Urothelium cell line (cell line): ENCODE measurements around the gene SLC25A22.

Experiments used
- DNase-seq: peaks from one replicate; pipeline ENCODE4 v3.0.0; 2011; ENCODE audit warnings: low spot score, mixed read lengths
- FAIRE-seq: peaks from 2 replicates; lab custom pipeline; 2011; peaks lifted over from hg19 to GRCh38; lab: Jason Lieb, UNC

SLC25A22 gene

GRCh38 chr11:774873-775592 is 23.0 kb downstream of the SLC25A22 start:
- DNase-seq: no peak
- no peak for FAIRE-seq

- DNase-seq (no peak), FAIRE-seq (no peak)
Observed at GRCh38 chr11:773830-774229, 24.3 kb downstream of the SLC25A22 start.

- FAIRE-seq (no peak), DNase-seq (no peak)
Observed at GRCh38 chr11:773425-773824, 24.7 kb downstream of the SLC25A22 start.

- DNase-seq: no peak
- FAIRE-seq: no peak
Observed at GRCh38 chr11:772429-773390, 25.4 kb downstream of the SLC25A22 start.

GRCh38 chr11:771617-772204 is 26.4 kb downstream of the SLC25A22 start:
- no peak for DNase-seq
- FAIRE-seq: no peak

GRCh38 chr11:770642-771616 is 27.2 kb downstream of the SLC25A22 start:
- no peak for DNase-seq
- FAIRE-seq: no peak

DNA sequence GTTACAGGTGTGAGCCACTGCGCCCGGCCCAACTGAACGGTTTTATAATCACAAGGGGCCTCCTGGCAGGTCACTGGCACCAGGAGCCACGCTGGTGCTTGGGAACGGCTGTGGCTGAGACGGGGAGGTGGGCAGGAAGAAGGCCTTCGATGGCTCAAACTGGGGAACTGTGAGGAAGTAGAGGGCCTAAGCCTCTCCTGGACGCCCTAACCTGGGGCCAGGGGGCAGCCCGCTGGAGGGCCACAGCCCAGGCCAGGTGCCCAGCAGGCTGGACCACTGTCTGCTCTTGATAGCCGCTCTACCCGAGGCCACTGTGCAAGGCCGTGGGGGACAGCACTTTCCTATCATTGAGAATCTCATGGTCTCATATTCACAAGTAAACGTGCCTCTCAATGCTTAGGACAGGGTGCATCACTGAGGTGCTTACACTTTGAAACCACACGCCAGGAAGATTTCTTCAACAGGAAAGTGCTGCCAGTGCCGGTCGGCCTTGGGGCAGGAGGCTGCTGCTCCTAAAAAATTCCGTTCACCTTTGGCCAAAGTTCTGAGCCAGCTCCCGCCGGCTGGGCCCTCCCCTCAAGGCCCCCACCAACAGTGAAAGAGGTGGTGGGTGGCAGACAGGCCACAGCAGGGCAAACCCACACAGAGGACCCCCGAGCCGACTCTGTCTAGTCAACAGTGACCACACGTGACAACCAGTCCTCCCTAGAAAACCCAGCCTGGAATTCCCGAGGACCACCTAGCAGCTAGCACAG is 28.0 kb downstream of the SLC25A22 start:
- no peak for FAIRE-seq
- DNase-seq: no peak

GRCh38 chr11:767238-767637 is 30.8 kb downstream of the SLC25A22 start:
- DNase-seq: no peak
- no peak for FAIRE-seq

DNA sequence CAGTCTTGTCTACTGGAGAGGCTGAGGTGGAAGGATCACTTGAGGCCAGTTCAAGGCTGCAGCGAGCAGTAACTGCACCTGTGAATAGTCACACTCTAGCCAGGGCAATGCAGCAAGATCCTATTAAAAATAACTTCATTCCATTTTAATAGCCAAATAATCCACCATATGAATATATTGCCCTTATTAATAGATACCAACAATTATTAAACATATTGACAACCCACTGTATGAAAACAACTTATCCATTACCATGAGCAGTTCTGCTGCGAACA is 31.2 kb downstream of the SLC25A22 start:
- no peak for FAIRE-seq
- DNase-seq: no peak

GRCh38 chr11:766106-766935 is 31.8 kb downstream of the SLC25A22 start:
- FAIRE-seq (no peak), DNase-seq (no peak)

DNA sequence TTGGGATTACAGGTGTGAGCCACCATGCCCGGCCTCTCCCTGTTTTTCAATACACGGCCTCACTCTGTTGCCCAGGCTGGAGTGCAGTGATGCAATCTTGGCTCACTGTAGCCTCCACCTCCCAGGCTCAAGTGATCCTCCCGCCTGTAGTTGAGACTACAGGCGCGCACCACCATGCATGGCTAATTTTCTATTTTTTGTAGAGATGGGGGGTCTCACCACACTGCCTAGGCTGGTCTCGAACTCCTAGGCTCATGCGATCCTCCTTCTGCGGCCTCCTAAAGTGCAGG is 32.3 kb downstream of the SLC25A22 start:
- DNase-seq: no peak
- FAIRE-seq: no peak

DNA sequence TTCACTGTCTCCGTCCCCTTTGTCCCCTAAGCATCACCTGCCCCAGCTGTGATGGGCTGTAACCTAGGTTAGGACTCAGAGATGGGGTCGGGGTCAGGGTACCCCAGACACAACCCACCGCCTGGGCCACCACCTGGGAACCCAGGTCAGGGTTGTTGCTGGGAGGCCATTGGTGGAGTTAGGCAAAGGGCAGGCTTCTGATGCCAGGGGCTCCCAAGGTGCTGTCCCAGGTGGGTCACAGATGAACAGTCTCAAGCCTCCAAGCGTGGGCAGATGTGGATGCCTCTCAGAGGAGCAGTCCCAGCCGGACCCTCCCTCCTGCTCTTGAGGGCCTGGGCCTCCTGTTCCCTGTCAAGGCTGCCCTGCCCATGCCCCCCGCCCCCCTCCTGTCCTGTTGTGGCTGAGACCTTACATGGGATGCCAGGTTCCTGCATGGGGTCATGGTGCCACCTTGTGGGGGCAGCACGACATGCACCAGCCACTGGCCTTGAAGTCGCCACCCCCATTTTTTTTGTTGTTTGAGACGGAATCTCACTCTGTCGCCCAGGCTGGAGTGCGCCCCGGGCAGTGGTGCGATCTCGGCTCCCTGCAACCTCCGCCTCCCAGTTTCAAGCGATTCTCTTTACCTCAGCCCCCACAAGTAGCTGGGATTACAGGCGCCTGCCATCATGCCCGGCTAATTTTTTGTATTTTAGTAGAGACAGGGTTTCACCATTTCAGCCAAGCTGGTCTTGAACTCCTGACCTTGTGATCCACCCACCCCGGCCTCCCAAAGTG is 32.9 kb downstream of the SLC25A22 start:
- peak; percentile 50 for DNase-seq
- no peak for FAIRE-seq

- no peak for DNase-seq
- no peak for FAIRE-seq
Observed at GRCh38 chr11:764322-765024, 33.6 kb downstream of the SLC25A22 start.

- DNase-seq: no peak
- no peak for FAIRE-seq
Observed at GRCh38 chr11:763549-764321, 34.3 kb downstream of the SLC25A22 start.

GRCh38 chr11:763073-763463 is 35.0 kb downstream of the SLC25A22 start:
- no peak for FAIRE-seq
- no peak for DNase-seq

DNA sequence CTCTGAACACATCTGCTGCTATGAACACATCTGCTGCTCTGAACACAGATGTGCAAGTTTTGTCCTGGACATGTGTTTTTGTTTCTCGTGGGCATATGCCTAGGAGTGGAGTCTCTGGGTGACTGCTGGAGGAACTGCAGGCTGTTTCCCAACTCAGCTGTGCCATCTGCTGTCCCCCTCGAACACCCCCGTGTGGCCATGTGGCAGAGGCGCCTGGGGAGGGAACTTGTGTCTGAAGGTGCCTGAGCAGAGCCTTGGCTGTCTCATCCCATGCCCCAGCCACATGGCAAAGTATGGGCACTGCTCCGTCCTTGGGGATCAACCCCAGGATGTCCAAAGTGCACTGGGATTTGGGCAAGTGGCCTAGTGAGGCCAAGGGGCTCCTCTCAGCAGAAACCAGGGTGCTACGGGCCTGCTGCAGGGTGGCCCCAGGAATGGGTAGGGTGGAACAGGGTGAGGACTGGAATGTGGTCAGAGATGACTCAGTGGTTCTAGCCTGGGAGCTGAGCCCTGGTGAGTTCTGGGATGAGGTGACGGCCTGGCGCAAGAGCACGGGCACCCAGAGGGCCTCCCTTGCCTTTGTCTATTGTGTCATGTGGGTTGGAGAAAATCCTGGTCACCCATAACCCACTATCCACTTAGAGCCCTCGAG is 35.5 kb downstream of the SLC25A22 start:
- DNase-seq (peak; percentile 38), FAIRE-seq (no peak)
